ENCODE results near the gene RAB4B. TPM values are rescaled to one million over a fixed set of nuclear protein-coding genes. Genes with fewer than 3 reads are reported as not detected.

The RAB4B gene
- total and polyA plus RNA-seq, 12 donors: 11.0 to 62.5 (median 14.5) TPM

DNA sequence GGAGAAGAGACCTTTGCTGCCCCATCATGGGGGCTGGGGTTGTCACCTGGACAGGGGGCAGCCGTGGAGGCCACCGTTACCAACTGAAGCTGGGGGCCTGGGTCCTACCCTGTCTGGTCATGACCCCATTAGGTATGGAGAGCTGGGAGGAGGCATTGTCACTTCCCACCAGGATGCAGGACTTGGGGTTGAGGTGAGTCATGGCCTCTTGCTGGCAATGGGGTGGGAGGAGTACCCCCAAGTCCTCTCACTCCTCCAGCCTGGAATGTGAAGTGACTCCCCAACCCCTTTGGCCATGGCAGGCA, 29.9 kb downstream of the RAB4B start:
- Histone ChIP-seq H3K4me3 (no peak overlapping the region), H3K9me3 (no peaks in the 10 kb centered on the region), H3K27ac (peak overlapping the region in 6 of 10 donors; percentile 5 to 99 (median 94)), H3K36me3 (peaks cover 0 to 59% (median 11%) of the 10 kb centered on the region in 9 donors), H3K27me3 (no peaks in the 10 kb centered on the region), H3K4me1 (peaks cover 40 to 93% (median 83%) of the 10 kb centered on the region in 9 donors)
- TF ChIP-seq, protein P1, sequence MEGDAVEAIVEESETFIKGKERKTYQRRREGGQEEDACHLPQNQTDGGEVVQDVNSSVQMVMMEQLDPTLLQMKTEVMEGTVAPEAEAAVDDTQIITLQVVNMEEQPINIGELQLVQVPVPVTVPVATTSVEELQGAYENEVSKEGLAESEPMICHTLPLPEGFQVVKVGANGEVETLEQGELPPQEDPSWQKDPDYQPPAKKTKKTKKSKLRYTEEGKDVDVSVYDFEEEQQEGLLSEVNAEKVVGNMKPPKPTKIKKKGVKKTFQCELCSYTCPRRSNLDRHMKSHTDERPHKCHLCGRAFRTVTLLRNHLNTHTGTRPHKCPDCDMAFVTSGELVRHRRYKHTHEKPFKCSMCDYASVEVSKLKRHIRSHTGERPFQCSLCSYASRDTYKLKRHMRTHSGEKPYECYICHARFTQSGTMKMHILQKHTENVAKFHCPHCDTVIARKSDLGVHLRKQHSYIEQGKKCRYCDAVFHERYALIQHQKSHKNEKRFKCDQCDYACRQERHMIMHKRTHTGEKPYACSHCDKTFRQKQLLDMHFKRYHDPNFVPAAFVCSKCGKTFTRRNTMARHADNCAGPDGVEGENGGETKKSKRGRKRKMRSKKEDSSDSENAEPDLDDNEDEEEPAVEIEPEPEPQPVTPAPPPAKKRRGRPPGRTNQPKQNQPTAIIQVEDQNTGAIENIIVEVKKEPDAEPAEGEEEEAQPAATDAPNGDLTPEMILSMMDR (IDR thresholded peaks at IDR 0.05): no peak
- ATAC-seq (no peak), DNase-seq (no peak)
- intact Hi-C loops (cut with DNase I): loop anchor here in 5 of 10 donors (5.0 to 10.0 kb wide), 3 partner anchors 91 to 393 kb away; partner anchors contain the start of genes COQ8B (in 2 of the 5), ITPKC (in 2 of the 5) and PRX (in 1 of the 5)
- WGBS, 2 donors: 70 to 86% methylated on average over 2 of the region's 2 CpGs

DNA sequence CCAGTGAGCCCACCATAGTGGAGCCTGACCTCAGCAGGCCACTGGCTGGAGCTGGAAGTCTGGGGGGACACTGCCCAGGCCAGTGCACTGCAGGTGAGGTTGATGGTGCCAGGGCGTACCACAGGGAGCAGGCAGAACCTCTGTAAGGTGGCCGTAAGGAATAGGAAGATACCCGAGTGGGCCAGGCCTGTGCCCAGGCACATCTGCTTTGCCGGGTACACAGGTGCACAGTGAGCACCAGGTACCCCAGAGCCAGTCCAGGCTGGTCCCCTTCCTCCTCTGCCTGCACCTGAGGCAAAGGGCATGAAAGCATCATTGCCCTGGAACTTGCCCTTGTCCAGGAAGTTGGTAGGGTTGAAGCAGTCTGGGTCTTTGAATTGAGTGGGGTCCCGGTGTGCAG, 30.4 kb downstream of the RAB4B start:
- Histone ChIP-seq H3K4me1 (peaks cover 35 to 91% (median 78%) of the 10 kb centered on the region in 9 donors), H3K27me3 (no peaks in the 10 kb centered on the region), H3K36me3 (peaks cover 0 to 54% (median 11%) of the 10 kb centered on the region in 9 donors), H3K9me3 (no peaks in the 10 kb centered on the region), H3K4me3 (no peak overlapping the region), H3K27ac (peak overlapping the region in 2 of 10 donors; percentile 94 to 98)
- TF ChIP-seq, protein P1 (IDR thresholded peaks at IDR 0.05): no peak
- ATAC-seq (no peak), DNase-seq (no peak)
- 83 to 90% methylated on average over 5 of the region's 5 CpGs for WGBS, 2 donors
- intact Hi-C loops (cut with DNase I): loop anchor here in 5 of 10 donors (5.0 to 10.0 kb wide), 3 partner anchors 91 to 394 kb away; partner anchors contain the start of genes COQ8B (in 2 of the 5), ITPKC (in 2 of the 5) and PRX (in 1 of the 5)

DNA sequence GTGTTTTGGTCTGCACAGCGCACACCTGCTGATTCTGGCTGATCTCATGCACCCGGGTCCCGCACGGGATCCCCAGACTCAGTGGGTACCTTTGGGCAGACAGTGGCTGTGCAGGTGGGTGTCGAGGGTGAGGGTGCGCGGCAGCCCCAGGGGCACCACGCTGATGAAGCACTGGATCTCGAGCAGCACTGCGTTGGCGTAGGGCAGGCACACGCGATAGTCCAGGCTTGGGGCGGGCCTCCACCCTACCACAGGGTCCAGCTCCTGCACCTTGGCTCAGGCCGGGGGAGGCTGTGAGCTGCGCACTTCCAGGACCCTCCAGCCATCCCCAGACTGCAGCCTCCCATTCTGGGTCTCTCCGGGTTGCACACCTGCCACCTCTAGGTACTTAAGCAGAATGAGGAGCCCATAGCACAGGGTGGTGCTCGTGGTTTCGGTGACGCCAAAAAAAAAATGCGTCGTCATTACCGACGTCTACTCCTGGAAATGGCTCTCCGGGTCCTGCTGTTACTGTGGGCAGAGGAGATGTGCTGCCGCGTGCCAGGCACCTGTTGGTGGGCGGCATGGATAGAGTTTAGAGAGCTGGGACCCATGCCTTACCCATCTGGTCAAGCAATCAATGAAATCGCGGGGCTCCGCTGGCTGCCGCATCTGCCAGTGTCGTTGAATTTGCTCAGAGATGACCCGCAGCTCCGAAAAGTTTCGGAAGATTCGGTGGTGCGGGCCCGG, 31.5 kb downstream of the RAB4B start:
- peak overlapping the region in 4 of 10 donors; percentile 52 to 64 (median 58) for H3K4me3 ChIP-seq
- no peaks in the 10 kb centered on the region for H3K27me3 ChIP-seq
- TF ChIP-seq, protein P1 (IDR thresholded peaks at IDR 0.05): no peak
- H3K4me1 ChIP-seq: peaks cover 25 to 85% (median 68%) of the 10 kb centered on the region in 9 donors
- intact Hi-C loops (cut with DNase I): loop anchor here in 6 of 10 donors (5.0 to 10.0 kb wide), 4 partner anchors 92 to 395 kb away; partner anchors contain the start of genes COQ8B (in 2 of the 6), ITPKC (in 2 of the 6) and PRX (in 1 of the 6)
- 88 to 89% methylated on average over 39 of the region's 39 CpGs for WGBS, 2 donors
- DNase-seq: no peak
- H3K36me3 ChIP-seq: peaks cover 0 to 46% (median 11%) of the 10 kb centered on the region in 9 donors
- no peaks in the 10 kb centered on the region for H3K9me3 ChIP-seq
- no peak for ATAC-seq
- peak overlapping the region in 8 of 10 donors; percentile 71 to 91 (median 82) for H3K27ac ChIP-seq

DNA sequence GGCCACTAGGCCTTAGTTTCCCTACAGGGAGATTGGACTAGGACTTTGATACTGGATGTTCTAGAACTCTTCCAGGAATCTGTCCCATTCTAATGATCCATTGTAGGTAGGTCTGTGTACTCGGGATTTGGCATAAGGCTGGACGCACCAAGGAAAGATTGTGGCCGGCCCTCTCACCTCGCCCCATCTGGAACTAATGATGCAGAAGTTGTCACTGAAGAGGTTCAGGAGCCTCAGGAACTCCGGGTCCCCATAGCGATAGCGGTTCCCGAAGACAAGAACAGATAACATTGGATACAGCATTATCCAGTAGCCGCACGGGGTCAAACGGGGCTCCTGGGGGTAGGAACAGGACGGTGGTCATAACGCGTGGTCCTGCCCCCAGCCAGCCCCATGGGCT, 32.1 kb downstream of the RAB4B start:
- Histone ChIP-seq H3K27me3 (no peaks in the 10 kb centered on the region), H3K36me3 (peaks cover 0 to 40% (median 11%) of the 10 kb centered on the region in 9 donors), H3K4me3 (peak overlapping the region in 9 of 10 donors; percentile 29 to 64 (median 55)), H3K27ac (peak overlapping the region in 9 of 10 donors; percentile 68 to 91 (median 79)), H3K9me3 (no peaks in the 10 kb centered on the region), H3K4me1 (peaks cover 19 to 79% (median 61%) of the 10 kb centered on the region in 9 donors)
- intact Hi-C loops (cut with DNase I): loop anchor here in 1 of 10 donors (5.0 kb wide), 1 partner anchor 322 kb away; no protein-coding TSS in a partner anchor
- DNase-seq (no peak), ATAC-seq (no peak)
- WGBS, 2 donors: 33 to 41% methylated on average over 14 of the region's 14 CpGs
- TF ChIP-seq, protein P1 (IDR thresholded peaks at IDR 0.05): no peak

All from heart right ventricle (tissue), 16 donors.